ENCODE data around the gene COP1.

- TF ChIP-seq SP1 (CRISPR knock-in tag; conservative IDR thresholded peaks at IDR 0.05) (no peak), MAX (CRISPR knock-in tag; IDR thresholded peaks at IDR 0.05) (no peak), SMAD4 (CRISPR knock-in tag; IDR thresholded peaks at IDR 0.05) (no peak), ATF3 (CRISPR knock-in tag; conservative IDR thresholded peaks at IDR 0.05) (no peak)
Measured at GRCh38 chr1:176167210-176167609, 39.9 kb downstream of the COP1 start.
